HG02870 (cell line): Measurements from ENCODE around the gene PKMYT1.

Experiments used
- ATAC-seq: cut with Tn5 transposase; IDR thresholded peaks from one replicate; pipeline ENCODE4 v1.9.1; 2021; ENCODE audit warnings: mild to moderate bottlenecking, moderate library complexity; ENCODE audit not compliant: unreplicated experiment

Gene PKMYT1

DNA sequence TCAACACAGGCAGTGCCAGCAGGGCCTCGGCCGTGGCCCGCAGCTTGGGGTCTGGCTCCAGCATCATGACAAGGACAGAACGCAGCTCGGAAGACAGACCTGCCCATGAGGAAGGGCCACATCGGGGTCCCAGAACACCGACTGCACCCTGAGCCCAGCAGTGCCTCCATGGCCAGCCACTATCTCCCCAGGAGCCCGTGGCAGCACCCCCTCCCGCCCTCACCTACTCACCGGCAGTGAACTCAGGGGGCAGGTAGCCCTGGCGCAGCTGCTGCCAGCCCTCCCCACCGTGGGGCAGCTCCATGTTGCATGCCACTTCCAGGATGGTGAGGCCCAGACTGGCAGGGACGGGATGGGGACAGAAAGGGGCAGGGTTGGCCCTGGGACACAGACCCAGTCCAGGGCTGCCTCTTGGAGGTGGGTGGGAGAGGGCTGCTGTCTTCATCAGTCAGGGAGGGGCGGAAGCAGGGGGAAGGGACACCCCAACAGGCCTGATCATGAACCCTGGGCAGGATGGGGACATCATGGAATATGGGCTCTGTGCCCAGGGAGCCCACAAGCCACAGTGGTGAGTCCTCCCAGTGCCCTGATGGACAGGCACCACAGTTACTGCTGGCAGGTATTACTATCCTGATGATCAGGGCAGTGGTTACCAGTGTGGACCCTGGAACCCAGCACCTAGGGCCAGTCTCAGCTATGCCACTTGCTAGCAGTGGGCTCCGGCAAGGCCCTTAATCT lies 5.8 kb downstream of the PKMYT1 start:
- no peak for ATAC-seq

DNA sequence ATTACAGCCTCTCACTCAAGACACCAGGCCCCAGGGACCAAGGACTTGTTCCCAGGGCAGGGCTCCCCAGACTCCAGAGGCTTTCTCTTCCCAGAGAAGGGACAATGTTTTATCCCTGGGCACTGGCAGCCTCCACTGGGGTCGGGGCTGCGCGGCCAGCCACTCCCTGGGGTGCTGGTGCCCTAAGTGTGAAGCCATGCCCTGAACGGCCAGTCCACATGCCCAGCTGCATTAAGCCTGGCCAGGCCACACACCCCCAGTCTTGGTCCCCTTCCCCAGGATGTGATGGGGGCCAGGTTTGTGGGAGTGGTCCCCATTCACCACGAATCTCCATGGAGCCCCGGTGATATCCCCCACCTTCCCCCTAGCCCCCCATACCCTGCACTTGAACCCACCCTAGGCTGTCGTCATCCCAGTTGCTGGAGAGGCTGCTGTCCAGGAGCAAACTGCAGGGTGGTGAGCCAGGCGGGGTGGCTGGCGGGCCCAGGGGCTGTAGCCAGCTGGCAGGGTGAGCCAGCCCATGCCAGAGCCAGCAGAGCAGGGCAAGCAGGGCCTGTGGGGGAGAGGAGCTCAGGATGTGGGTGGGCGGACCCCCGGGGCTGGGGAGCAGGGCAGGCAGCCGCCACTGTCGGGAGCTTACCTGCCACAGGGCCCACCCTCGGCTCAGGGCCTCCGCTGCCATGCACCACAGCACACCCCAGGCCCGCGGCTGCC lies 6.5 kb downstream of the PKMYT1 start:
- no peak for ATAC-seq

DNA sequence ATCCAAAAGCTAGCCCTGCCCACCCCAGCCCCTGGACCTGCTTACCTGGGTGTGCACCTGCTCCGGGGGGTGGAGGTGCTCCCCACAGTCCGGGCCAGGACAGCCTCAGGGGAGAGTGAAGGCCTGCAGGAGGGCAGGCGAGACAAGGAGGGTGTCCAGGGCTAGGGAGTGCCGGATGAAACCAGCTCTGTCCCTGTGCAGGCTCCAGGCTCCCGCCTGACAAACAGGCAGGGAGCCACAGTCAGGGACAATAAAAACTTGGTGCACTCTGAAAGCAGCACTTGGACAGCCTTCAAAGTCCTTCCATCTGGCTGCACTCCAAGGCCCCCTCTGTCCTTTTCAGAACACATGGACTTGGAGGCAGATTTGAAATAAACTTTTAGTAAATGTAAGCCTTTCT lies 7.2 kb downstream of the PKMYT1 start:
- no peak for ATAC-seq

DNA sequence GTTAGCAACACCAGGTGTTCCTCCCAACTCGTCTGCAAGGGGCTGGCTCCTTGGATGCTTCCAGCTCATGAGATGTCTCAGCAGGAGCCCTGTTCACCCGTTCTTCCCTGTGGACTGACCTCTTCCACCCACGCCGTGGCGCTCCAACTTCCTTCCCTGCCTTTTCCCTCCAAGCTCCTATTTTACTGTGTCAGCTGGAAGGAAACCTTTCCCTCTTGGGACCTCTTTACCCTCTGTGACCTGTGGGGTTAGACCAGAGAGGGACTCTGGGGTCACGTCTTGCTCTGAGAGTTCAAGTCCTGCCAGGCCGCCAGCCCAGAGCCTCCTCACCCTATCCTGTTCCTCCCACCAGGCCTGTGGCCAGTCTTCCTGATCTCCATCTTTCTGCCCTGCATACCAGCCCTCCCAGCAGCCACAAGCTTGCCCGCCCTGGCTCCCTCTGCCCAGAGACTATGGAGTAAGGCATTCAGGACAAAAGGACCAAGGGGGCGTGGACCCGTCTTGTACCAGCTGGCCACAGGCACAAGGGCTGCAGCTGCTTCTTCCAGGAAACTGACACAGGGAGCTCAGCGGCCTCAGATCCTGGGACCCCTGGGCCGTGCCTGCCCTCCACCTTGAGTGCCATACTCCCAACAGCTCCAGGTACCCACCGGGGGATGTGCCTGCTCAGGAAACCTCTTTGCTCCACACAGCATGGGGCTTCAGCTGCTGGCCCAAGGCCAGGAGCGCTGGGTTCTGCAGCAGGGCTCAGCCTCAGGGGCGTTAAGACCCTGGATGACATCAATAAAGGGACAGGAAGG lies 8.1 kb downstream of the PKMYT1 start:
- no peak for ATAC-seq

DNA sequence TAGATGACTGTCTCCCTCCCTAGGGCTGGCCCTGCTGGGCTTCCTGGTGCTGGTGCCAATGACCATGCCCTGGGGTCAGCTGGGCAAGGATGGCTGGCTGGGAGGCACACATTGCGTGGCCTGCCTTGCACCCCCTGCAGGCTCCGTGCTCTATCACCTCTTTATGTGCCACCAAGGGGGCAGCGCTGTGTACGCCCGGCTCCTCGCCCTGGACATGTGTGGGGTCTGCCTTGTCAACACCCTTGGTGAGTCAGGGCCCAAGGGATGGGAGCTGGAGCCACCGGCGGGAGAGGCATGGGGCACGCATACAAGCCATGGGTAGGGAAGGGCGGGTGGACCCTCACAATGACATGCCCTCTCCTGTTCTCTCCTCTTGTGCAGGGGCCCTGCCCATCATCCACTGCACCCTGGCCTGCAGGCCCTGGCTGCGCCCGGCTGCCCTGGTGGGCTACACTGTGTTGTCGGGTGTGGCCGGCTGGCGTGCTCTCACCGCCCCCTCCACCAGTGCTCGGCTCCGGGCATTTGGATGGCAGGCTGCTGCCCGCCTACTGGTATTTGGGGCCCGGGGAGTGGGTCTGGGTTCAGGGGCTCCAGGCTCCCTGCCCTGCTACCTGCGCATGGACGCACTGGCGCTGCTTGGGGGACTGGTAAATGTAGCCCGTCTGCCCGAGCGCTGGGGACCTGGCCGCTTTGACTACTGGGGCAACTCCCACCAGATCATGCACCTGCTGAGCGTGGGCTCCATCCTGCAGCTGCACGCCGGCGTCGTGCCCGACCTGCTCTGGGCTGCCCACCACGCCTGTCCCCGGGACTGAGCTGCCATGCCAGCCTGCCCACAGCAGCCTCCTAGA lies 8.9 kb downstream of the PKMYT1 start:
- no peak for ATAC-seq

DNA sequence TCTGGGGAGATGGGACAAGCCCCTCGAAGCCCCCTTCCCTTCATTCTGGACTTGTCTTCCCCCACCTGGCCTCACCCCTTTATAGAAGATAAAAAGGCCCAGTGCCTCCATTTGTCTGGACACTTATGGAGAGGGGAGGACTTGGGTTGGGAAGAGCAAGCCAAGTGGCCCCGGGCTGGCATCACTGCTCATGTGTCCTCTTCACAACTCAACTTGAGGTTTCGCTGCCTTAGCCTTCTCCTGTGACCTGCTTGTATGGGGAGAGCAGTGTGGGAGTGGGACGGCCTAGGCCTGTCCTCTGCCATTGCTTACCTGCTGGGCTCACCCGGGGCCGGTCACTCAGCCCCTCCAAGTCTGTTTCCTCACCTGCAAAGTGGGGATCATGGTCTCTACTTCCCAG lies 9.7 kb downstream of the PKMYT1 start:
- ATAC-seq: no peak

DNA sequence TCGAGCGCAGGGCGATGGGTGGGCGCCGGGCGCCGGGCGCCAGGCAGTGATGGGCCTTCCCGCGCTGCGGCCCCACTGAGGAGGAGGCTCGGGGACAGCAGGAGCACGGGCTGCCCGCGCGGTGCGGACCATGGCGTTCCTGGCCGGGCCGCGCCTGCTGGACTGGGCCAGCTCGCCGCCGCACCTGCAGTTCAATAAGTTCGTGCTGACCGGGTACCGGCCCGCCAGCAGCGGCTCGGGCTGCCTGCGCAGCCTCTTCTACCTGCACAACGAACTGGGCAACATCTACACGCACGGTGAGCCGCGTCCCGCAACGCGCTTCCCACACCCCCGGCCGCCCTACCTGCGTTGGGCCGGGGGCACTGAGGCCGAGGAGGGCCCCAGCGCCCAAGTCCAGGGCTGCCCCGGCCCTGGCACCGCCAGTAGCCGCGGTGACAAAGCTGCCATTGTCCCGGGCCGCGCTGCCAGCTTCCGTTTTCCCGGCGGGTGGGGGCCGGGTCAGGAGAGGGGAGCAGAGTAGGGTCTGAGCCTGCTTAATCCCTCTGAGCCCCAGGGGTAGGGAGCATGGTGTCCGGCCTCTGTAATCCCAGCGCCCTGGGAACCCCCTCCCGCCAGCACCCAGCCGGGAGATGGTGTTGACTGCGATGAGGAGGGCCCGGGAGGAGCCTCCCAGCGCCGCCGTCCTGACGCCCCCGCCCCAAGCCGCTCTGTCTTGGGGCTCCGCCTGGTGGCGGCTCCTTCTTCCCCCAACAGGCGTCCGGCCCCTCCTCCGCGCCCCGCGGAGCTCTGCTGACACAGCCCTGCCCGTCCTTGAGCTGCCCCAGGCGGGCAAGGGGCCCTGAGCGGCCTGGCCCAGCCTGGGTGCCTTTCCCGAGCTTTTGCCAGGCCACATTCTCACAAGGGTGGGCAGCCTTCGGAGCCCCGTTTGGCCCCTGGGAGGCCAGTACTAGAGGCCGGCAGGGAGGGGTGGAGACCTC lies 10.4 kb downstream of the PKMYT1 start:
- ATAC-seq: no peak

DNA sequence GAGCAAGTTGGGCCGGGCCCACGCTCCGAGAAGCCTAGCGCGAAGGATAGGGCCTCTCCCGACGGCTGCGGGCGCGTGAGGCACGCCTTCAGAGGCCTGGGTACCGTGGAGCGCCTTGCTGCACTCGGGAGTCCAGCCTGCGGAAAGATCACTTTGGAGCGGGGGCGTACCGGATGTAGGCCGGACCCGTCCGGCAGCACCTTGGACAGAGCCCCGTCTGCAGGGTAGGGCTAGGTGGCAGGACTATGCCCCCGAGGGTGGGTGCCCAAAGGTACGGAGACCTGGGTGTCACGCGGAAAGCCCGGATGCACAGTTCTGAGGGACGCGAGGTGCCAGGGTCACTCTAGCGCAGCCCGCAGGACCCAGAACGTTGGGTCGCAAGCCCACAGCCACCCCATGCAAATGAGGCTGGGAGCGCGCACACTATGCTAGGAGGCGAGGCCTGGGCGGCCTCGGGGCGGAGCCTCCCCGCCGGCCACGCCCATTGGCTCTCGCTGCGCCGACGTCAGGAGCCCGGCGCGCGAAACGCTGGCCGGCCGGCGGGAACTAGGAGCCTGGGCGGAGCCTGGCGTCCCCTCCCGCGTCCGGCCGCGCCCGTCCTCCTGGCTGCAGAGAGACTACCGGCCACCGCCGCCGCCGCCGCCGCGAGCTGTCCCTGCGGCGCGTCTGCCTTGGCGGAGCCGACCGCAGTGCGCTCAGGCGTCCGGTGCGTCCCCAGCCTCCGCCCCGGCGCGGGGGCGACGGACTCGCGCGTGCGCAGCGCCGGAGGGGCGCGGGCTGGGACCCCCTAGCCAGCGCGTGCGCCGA lies 11.3 kb downstream of the PKMYT1 start, which contains the start of gene PAQR4:
TSS of gene PAQR4 (plus strand) at position 611 of the 807 bp plus-strand sequence. CDS start 327 bp downstream, outside the sequence.
- ATAC-seq: peak; percentile 72

DNA sequence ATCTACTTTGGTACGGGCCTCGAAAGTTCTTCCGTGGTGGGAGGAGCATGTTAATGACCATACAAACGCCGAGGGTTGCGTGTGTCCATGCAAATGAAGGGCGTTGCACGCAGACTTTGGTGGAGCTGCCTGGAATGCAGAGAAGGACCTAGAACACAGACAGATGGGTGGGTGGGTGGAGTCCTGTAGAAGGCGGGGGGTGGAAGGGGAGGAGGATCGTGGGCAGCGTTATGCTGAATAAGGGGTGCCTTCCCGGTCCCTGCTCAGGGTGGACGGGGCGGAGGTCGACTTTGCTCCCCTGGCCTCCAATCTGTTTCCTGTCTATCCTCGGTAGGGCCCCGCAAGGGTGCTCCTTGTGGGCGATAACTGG lies 11.9 kb downstream of the PKMYT1 start:
- ATAC-seq: no peak

DNA sequence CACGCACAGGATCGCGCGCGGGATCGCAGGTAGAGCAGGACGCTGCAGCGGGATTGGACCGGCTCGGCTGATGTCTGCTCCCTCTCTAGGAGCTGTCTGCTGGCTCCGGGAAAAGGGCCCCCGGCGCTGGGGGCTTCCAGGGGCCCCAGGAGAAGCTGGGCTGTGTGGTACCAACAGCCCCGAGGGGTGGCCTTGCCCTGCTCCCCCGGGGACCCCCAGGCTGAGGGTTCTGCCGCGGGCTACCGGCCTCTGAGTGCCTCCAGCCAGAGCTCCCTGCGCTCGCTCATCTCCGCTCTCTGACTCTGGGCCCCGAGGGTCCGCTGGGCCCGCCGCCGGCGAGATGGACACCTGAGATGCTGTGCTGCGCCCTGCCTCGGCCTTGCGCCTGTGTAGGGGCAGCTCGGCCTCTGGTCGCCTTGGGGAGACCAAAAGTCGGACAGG lies 12.5 kb downstream of the PKMYT1 start:
- ATAC-seq: no peak

DNA sequence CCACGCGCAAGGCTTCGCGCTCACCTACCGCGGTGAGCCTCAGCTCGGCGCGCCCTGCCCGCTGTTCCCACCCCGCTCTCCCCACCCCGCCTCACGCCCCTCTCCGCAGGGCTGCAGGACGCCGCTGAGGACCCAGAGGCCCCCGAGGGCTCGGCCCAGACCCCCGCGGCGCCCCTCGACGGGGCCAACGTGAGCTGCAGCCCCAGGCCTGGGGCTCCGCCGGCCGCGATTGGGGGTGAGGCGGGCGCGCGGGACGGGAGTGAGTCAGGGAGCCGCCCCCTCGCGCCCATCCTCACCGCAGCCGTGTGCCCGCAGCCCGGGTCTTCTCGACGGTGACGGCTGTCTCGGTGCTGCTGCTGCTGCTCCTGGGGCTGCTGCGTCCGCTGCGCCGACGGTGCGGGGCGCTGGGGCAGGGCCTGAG lies 13.0 kb downstream of the PKMYT1 start:
- ATAC-seq: no peak

DNA sequence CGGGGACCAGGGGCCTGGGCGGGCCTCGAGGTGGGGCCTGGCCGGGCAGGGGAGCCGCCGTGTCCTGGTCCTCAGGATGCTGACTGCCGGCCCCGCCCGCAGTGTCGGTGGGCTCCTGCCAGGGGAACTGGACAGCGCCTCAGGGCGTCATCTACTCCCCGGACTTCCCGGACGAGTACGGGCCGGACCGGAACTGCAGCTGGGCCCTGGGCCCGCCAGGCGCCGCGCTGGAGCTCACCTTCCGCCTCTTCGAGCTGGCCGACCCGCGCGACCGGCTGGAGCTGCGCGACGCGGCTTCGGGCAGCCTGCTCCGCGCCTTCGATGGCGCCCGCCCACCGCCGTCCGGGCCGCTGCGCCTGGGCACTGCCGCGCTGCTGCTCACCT lies 13.4 kb downstream of the PKMYT1 start:
- ATAC-seq: no peak

DNA sequence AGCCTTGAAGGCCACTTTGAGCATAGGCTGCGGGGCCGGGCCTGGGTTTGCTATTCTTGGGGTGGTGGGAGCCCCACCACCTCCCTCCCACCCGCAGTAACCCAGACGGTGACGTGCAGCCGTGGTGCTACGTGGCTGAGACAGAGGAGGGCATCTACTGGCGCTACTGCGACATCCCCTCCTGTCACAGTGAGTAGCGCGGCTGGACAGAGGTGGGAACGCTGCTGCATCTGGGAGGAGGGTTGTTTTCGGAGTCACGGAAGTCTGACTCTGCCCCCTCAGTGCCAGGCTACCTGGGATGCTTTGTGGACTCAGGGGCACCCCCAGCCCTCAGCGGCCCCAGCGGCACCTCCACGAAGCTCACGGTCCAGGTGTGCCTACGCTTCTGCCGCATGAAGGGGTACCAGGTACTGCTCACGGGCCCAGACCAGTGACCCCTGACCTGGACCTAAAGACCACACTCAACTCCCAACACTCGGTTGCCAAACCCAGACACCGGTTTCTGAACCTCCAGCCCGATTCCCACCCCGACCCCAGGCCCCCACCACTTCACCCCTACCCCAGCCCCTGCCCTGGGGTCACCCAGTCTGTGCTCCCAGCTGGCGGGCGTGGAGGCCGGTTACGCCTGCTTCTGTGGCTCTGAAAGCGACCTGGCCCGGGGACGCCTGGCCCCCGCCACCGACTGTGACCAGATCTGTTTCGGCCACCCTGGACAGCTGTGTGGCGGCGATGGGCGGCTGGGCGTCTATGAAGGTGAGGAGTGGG lies 14.0 kb downstream of the PKMYT1 start:
- no peak for ATAC-seq

DNA sequence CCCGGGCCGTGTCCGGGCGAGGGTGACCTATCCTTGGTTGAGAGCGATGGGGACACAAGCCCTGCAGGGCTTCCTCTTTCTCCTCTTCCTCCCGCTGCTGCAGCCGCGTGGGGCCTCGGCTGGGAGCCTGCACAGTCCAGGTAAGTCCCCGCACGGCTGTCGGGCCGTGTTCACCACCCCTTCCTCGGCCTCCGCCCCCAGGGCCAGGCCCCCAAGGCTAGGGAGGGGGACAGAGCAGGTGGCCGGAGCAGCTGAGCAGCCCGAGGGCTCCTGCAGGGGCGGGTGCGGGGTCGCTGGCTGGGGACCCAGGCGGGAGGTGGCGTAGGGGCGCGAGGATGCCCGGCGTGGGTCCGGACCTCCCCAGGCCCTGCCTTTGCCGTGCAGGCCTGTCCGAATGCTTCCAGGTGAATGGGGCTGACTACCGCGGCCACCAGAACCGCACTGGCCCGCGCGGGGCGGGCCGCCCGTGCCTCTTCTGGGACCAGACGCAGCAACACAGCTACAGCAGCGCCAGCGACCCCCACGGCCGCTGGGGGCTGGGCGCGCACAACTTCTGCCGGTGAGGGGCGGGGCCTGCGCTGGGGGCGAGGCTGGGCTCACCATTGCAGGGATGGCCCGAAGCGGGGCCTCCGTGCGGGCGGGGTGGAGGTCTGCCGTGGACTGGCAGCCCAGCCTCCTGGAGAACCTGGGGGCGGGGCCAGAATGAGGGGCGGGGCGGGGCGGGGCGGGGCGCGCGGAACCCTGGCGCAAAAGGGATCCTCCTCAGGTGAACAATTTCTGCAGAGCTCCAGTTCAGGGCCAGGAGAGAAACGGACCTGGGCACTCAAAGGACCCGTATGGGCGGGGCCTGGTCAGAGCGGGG lies 15.5 kb downstream of the PKMYT1 start:
- ATAC-seq: no peak

DNA sequence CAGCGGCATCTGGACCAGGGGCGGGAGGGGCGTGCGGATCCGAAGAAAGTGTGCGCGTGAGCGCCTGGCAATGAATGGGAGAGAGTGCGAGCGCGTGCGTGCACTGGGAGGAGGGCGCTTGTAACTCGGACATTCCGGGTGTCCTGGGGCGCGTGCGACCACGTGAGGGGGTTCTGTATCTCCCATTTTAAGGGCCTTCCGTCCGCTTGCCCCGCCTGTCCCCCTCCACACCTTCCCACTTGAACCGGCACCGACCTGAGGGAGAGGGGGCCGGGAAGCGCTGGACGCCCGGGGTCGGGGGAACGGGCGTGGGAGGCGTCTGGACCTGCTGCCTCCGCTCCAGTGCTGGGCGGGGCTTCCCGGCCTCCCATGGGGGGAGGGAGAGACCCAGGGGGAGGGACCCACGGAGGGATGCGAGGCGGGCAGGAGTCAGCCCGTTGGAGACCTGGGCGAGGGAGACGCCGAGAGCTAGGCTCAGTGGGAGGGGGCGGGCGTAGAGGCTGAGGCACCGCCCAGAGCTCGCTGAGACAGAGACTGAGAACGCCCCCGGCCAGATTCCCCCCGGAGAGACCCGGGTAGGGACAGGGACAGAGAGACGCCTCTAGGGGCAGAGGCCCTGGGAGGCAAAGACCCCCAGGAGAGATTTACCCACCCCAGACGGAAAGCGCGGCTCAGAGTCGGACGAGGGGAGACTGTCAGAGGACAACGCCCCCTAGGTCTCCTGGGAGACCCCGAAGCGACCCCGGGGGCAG lies 16.3 kb downstream of the PKMYT1 start, which contains the start of gene KREMEN2:
TSS of gene KREMEN2 (plus strand) at position 553 of the 752 bp plus-strand sequence. CDS start 246 bp downstream, outside the sequence.
- no peak for ATAC-seq

DNA sequence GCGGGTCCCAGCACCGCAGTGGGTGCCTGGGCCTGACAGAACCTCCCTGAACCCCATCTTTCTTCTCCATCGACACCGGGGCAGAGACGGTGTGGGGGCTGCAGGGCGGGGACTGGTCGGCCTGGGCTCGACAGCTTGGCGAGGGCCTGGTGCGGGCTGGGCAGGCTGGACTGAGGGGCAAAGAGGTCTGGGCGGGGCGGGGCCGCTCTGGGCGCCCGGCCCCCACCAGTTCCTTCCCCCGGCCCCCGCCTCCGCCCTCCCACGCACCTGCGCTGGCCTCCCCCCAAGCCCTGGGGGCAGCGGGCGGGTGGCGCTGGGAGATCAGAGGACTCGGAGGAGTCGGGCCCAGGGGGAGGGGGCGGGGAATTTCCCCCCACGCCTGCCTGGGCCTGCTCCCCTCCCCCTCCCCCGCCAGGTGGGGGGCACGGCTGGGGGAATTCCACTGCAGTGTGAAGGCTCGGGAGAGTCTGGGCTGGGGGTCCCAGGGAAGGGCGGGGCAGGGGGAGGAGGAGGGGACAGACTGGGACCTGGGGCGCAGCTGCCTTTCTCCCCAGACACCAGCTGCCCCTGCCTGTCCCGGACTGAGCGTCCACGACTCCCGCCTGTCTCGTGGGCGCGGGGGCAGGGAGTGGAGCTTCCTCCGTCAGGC lies 17.0 kb downstream of the PKMYT1 start:
- no peak for ATAC-seq
